Measurements from ENCODE around the gene FAM53A.
A peak's percentile ranks its signal among the peaks of the same experiment; 100 is the strongest.

The FAM53A gene

DNA sequence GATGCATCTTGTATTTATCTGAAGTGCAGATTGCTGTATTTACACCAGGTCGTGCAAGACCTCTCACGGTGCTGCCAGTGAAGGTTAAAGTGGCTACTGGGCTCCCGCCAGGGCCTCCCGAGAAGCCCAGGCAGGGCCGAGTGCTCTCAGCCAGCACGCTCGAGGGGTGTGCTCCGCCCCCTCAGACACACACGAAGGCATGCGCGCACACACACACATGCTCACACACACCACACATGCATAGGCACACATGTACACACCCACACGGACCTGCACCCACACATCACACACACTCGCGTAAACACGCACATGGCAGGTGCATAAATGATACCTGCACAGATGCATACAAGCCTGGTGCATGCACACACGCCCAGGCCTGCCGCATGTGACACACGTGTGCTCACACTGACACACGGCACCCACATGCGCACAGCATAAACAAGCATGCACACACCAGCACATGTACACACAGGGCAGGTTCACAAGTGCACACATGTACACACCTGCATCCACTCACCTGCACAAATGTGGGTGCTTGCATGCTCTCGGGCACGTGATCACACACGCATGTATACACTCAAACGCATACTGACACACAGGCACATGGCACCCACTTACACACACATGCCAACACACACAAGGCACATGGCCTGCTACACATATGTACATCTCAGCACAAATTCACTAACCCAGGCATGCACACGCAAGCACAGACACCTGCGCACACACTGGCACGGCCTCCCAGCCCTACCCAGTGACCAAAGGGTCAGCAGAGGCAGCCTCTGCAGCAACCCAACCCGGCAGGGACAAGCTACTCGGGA, 71.6 kb downstream of the FAM53A start:
- H3K4me1 ChIP-seq (ENCODE audit: control insufficient read depth, insufficient read depth, low read length): no peaks in the 10 kb centered on the region
- H3K4me3 ChIP-seq (ENCODE audit: low read depth, low read length): no peak overlapping the region
- H3K9me3 ChIP-seq (ENCODE audit: control insufficient read depth, insufficient read depth, low read depth, low read length): no peaks in the 10 kb centered on the region
- H3K27ac ChIP-seq (ENCODE audit: extremely low read depth, low read depth, low read length): no peak overlapping the region
- CTCF ChIA-PET: no interaction called here
- POLR2A ChIA-PET: no interaction called here
- H3K36me3 ChIP-seq (ENCODE audit: control insufficient read depth in 2 of 2, insufficient read depth in 1 of 2, low read length in 2 of 2): no peaks in the 10 kb centered on the region
- TF ChIP-seq, protein P1, sequence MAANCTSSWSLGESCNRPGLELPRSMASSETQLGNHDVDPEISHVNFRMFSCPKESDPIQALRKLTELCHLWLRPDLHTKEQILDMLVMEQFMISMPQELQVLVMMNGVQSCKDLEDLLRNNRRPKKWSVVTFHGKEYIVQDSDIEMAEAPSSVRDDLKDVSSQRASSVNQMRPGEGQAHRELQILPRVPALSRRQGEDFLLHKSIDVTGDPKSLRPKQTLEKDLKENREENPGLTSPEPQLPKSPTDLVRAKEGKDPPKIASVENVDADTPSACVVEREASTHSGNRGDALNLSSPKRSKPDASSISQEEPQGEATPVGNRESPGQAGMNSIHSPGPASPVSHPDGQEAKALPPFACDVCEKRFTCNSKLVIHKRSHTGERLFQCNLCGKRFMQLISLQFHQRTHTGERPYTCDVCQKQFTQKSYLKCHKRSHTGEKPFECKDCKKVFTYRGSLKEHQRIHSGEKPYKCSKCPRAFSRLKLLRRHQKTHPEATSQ (tag by site-specific recombination; IDR thresholded peaks at IDR 0.05): no peak
- TF ChIP-seq ZFHX2 (tag by site-specific recombination; conservative IDR thresholded peaks at IDR 0.05): 0 out of 2 replicates have a peak, but pooled peaks have one; percentile 20
- TF ChIP-seq, protein P2, sequence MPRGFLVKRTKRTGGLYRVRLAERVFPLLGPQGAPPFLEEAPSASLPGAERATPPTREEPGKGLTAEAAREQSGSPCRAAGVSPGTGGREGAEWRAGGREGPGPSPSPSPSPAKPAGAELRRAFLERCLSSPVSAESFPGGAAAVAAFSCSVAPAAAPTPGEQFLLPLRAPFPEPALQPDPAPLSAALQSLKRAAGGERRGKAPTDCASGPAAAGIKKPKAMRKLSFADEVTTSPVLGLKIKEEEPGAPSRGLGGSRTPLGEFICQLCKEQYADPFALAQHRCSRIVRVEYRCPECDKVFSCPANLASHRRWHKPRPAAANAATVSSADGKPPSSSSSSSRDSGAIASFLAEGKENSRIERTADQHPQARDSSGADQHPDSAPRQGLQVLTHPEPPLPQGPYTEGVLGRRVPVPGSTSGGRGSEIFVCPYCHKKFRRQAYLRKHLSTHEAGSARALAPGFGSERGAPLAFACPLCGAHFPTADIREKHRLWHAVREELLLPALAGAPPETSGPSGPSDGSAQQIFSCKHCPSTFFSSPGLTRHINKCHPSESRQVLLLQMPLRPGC (tag by site-specific recombination; IDR thresholded peaks at IDR 0.05): no peak

DNA sequence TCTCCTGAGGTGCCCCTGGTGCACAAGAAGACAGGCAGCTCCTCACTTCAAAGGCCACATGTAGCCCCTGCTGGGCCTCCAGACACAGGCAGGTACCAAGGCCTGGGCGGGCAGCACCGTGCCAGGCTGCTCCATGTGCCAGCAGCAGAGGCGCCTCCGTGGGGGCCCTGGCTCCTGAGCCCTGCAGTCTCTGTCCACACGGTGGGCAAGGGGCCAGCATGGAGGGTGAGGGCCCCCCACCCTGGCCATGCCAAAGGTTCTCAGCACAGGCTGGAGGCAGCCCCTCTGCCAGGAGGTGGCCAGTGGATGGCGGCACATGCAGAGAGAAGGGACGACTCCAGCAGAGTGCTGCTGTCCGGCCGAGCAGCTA, 72.6 kb downstream of the FAM53A start:
- Histone ChIP-seq H3K4me1 (ENCODE audit: control insufficient read depth, insufficient read depth, low read length) (no peaks in the 10 kb centered on the region), H3K4me3 (ENCODE audit: low read depth, low read length) (no peak overlapping the region), H3K9me3 (ENCODE audit: control insufficient read depth, insufficient read depth, low read depth, low read length) (no peaks in the 10 kb centered on the region), H3K36me3 (ENCODE audit: control insufficient read depth in 2 of 2, insufficient read depth in 1 of 2, low read length in 2 of 2) (no peaks in the 10 kb centered on the region), H3K27ac (ENCODE audit: extremely low read depth, low read depth, low read length) (no peak overlapping the region)
- CTCF ChIA-PET: no interaction called here
- POLR2A ChIA-PET: no interaction called here
- TF ChIP-seq, protein P3, sequence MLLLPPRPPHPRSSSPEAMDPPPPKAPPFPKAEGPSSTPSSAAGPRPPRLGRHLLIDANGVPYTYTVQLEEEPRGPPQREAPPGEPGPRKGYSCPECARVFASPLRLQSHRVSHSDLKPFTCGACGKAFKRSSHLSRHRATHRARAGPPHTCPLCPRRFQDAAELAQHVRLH (tag by site-specific recombination; IDR thresholded peaks at IDR 0.05): no peak
- TF ChIP-seq, protein P4, sequence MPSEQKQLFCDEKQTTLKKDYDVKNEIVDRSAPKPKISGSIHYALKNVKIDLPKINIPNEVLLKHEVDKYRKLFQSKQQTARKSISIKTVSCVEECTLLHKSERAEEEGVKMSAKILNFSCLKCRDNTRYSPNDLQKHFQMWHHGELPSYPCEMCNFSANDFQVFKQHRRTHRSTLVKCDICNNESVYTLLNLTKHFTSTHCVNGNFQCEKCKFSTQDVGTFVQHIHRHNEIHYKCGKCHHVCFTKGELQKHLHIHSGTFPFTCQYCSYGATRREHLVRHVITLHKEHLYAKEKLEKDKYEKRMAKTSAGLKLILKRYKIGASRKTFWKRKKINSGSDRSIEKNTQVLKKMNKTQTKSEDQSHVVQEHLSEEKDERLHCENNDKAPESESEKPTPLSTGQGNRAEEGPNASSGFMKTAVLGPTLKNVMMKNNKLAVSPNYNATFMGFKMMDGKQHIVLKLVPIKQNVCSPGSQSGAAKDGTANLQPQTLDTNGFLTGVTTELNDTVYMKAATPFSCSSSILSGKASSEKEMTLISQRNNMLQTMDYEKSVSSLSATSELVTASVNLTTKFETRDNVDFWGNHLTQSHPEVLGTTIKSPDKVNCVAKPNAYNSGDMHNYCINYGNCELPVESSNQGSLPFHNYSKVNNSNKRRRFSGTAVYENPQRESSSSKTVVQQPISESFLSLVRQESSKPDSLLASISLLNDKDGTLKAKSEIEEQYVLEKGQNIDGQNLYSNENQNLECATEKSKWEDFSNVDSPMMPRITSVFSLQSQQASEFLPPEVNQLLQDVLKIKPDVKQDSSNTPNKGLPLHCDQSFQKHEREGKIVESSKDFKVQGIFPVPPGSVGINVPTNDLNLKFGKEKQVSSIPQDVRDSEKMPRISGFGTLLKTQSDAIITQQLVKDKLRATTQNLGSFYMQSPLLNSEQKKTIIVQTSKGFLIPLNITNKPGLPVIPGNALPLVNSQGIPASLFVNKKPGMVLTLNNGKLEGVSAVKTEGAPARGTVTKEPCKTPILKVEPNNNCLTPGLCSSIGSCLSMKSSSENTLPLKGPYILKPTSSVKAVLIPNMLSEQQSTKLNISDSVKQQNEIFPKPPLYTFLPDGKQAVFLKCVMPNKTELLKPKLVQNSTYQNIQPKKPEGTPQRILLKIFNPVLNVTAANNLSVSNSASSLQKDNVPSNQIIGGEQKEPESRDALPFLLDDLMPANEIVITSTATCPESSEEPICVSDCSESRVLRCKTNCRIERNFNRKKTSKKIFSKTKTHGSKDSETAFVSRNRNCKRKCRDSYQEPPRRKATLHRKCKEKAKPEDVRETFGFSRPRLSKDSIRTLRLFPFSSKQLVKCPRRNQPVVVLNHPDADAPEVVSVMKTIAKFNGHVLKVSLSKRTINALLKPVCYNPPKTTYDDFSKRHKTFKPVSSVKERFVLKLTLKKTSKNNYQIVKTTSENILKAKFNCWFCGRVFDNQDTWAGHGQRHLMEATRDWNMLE (tag by site-specific recombination; conservative IDR thresholded peaks at IDR 0.05; ENCODE audit: low read depth): no peak
- TF ChIP-seq, protein P5, sequence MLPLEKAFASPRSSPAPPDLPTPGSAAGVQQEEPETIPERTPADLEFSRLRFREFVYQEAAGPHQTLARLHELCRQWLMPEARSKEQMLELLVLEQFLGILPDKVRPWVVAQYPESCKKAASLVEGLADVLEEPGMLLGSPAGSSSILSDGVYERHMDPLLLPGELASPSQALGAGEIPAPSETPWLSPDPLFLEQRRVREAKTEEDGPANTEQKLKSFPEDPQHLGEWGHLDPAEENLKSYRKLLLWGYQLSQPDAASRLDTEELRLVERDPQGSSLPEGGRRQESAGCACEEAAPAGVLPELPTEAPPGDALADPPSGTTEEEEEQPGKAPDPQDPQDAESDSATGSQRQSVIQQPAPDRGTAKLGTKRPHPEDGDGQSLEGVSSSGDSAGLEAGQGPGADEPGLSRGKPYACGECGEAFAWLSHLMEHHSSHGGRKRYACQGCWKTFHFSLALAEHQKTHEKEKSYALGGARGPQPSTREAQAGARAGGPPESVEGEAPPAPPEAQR (tag by site-specific recombination; IDR thresholded peaks at IDR 0.05): no peak
- TF ChIP-seq, protein P6, sequence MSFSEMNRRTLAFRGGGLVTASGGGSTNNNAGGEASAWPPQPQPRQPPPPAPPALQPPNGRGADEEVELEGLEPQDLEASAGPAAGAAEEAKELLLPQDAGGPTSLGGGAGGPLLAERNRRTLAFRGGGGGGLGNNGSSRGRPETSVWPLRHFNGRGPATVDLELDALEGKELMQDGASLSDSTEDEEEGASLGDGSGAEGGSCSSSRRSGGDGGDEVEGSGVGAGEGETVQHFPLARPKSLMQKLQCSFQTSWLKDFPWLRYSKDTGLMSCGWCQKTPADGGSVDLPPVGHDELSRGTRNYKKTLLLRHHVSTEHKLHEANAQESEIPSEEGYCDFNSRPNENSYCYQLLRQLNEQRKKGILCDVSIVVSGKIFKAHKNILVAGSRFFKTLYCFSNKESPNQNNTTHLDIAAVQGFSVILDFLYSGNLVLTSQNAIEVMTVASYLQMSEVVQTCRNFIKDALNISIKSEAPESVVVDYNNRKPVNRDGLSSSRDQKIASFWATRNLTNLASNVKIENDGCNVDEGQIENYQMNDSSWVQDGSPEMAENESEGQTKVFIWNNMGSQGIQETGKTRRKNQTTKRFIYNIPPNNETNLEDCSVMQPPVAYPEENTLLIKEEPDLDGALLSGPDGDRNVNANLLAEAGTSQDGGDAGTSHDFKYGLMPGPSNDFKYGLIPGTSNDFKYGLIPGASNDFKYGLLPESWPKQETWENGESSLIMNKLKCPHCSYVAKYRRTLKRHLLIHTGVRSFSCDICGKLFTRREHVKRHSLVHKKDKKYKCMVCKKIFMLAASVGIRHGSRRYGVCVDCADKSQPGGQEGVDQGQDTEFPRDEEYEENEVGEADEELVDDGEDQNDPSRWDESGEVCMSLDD (tag by site-specific recombination; IDR thresholded peaks at IDR 0.05): no peak
- TF ChIP-seq, protein P7, sequence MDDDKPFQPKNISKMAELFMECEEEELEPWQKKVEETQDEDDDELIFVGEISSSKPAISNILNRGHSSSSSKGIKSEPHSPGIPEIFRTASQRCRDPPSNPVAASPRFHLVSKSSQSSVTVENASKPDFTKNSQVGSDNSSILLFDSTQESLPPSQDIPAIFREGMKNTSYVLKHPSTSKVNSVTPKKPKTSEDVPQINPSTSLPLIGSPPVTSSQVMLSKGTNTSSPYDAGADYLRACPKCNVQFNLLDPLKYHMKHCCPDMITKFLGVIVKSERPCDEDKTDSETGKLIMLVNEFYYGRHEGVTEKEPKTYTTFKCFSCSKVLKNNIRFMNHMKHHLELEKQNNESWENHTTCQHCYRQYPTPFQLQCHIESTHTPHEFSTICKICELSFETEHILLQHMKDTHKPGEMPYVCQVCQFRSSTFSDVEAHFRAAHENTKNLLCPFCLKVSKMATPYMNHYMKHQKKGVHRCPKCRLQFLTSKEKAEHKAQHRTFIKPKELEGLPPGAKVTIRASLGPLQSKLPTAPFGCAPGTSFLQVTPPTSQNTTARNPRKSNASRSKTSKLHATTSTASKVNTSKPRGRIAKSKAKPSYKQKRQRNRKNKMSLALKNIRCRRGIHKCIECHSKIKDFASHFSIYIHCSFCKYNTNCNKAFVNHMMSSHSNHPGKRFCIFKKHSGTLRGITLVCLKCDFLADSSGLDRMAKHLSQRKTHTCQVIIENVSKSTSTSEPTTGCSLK (tag by site-specific recombination; IDR thresholded peaks at IDR 0.05): no peak
- no peak for TF ChIP-seq ZNF768 (tag by site-specific recombination; IDR thresholded peaks at IDR 0.05)
- TF ChIP-seq ZNF157 (tag by site-specific recombination; IDR thresholded peaks at IDR 0.05): no peak
- TF ChIP-seq ZNF785 (tag by site-specific recombination; IDR thresholded peaks at IDR 0.05): no peak
- TF ChIP-seq ZNF114 (tag by site-specific recombination; IDR thresholded peaks at IDR 0.05): no peak
- TF ChIP-seq, protein P8, sequence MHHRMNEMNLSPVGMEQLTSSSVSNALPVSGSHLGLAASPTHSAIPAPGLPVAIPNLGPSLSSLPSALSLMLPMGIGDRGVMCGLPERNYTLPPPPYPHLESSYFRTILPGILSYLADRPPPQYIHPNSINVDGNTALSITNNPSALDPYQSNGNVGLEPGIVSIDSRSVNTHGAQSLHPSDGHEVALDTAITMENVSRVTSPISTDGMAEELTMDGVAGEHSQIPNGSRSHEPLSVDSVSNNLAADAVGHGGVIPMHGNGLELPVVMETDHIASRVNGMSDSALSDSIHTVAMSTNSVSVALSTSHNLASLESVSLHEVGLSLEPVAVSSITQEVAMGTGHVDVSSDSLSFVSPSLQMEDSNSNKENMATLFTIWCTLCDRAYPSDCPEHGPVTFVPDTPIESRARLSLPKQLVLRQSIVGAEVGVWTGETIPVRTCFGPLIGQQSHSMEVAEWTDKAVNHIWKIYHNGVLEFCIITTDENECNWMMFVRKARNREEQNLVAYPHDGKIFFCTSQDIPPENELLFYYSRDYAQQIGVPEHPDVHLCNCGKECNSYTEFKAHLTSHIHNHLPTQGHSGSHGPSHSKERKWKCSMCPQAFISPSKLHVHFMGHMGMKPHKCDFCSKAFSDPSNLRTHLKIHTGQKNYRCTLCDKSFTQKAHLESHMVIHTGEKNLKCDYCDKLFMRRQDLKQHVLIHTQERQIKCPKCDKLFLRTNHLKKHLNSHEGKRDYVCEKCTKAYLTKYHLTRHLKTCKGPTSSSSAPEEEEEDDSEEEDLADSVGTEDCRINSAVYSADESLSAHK (tag by site-specific recombination; IDR thresholded peaks at IDR 0.05): no peak

Measured in HEK293 (cell line).